OCI-LY1 (cell line): Measurements from ENCODE around the gene ARHGEF19.
A peak's percentile ranks its signal among the peaks of the same experiment; 100 is the strongest.

Experiments used
- H2AFZ ChIP-seq: fragments of 200-600 bp; sonication (generic), shearing (Covaris generic); 2 replicates; pipeline ENCODE4 v1.6.0; 2014; ENCODE audit warnings: antibody characterized with exemption, mild to moderate bottlenecking, low read length
- H3F3A ChIP-seq: fragments of 200-600 bp; sonication (generic), shearing (Covaris generic); 2 replicates; pipeline ENCODE4 v1.6.0; 2014; ENCODE audit warnings: mild to moderate bottlenecking, antibody characterized with exemption, low read length, moderate library complexity; ENCODE audit not compliant: insufficient read depth
- H3K27ac ChIP-seq: fragments of 200-600 bp; sonication (generic); 2 replicates; pipeline ENCODE4 v1.5.1; 2014; ENCODE audit warnings: low read length, mixed run types, mild to moderate bottlenecking, low read depth; ENCODE audit not compliant: poor library complexity, severe bottlenecking
- H3K27me3 ChIP-seq: fragments of 200-600 bp; sonication (generic); 2 replicates; pipeline ENCODE4 v1.6.0; 2014; ENCODE audit warnings: antibody characterized with exemption, mild to moderate bottlenecking, low read length, moderate library complexity; ENCODE audit not compliant: insufficient read depth
- H3K36me3 ChIP-seq: fragments of 200-600 bp; sonication (generic); 2 replicates; pipeline ENCODE4 v1.6.1; 2014; ENCODE audit warnings: mild to moderate bottlenecking, antibody characterized with exemption, low read length, moderate library complexity, mixed read lengths; ENCODE audit not compliant: insufficient read depth
- H3K4me1 ChIP-seq: fragments of 200-600 bp; sonication (generic); 2 replicates; pipeline ENCODE4 v1.5.1; 2014; ENCODE audit warnings: mild to moderate bottlenecking, low read length, moderate library complexity; ENCODE audit not compliant: insufficient read depth, severe bottlenecking
- H3K4me2 ChIP-seq: fragments of 200-600 bp; sonication (generic), shearing (Covaris generic); 2 replicates; pipeline ENCODE4 v1.6.1; 2014; ENCODE audit warnings: low read length
- H3K4me3 ChIP-seq: fragments of 200-600 bp; sonication (generic); 2 replicates; pipeline ENCODE4 v1.5.1; 2014; ENCODE audit warnings: low read length, low read depth, mild to moderate bottlenecking, mixed read lengths; ENCODE audit not compliant: poor library complexity, severe bottlenecking
- H3K79me2 ChIP-seq: fragments of 200-600 bp; shearing (Covaris generic); 2 replicates; pipeline ENCODE4 v1.6.1; 2016; ENCODE audit warnings: mixed run types, low read length, mixed read lengths; ENCODE audit not compliant: insufficient read depth
- H3K9ac ChIP-seq: fragments of 200-600 bp; sonication (generic), shearing (Covaris generic); 2 replicates; pipeline ENCODE4 v1.6.1; 2014; ENCODE audit warnings: mild to moderate bottlenecking, low read length, mixed read lengths
- H3K9me2 ChIP-seq: fragments of 200-600 bp; sonication (generic), shearing (Covaris generic); 2 replicates; pipeline ENCODE4 v1.6.1; 2014; ENCODE audit warnings: low read depth, mild to moderate bottlenecking, low read length, mixed read lengths
- H3K9me3 ChIP-seq: fragments of 200-600 bp; shearing (Covaris generic); 2 replicates; pipeline ENCODE4 v1.6.1; 2014; ENCODE audit warnings: low read length, mixed read lengths
- H4K20me1 ChIP-seq: fragments of 200-600 bp; sonication (generic), shearing (Covaris generic); 2 replicates; pipeline ENCODE4 v1.6.0; 2016; ENCODE audit warnings: mild to moderate bottlenecking, low read length; ENCODE audit not compliant: insufficient read depth
- EZH2 ChIP-seq: fragments of 200-600 bp; sonication (generic), shearing (Covaris generic); IDR thresholded peaks from 2 replicates; pipeline ENCODE4 v1.8.0; 2017; ENCODE audit warnings: borderline replicate concordance, mixed run types, mild to moderate bottlenecking, antibody characterized with exemption, low read length, moderate library complexity, mixed read lengths
- TF ChIP-seq, protein P1 (sequence below): fragments of 200-600 bp; sonication (generic), shearing (Covaris generic); IDR thresholded peaks from 2 replicates; pipeline ENCODE4 v1.5.1; 2017; ENCODE audit warnings: mild to moderate bottlenecking, antibody characterized with exemption, low read length, moderate library complexity, mixed read lengths

ARHGEF19 gene

DNA sequence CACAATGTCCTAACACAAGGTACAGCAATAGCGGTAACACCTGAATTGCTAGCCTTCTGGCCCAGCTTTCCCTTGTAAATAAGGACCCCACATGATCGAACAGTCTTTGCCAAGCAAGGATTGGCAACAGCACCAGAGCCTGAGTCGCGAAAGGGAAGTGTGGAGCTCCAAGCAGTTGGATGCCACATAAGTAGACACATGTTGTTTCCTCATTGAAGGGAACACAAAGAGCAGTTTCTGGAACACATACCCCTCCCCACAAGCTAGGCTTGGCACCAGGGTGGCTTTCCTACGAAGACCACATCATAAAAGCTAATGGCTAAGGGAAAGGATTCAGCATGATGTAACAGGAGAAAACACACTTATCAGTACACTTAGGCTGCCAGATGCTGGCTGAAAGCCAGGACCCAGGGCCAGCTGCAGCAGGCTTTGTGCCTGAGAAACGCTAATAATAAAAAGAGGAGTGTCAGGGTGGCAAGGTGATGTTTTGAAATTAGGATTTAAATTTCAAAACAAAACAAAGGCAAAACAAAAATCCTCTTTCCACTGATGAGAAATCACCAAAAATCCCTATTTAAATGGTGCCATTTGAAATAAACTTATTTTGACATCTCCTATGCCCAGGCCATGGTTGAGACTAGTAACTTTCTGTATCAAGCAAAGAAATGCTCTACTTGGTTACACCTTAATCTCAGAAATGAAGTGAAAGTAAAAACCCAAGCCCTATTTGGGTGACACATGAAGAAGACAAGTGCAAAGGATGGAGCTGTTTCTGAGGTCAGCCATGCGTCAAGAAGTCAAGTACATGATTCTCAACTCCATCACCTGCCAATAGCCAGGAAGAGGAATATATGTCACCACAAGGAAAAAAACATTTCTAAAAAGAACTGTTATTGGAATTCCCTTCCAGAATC is 36.4 kb upstream of the ARHGEF19 start:
- peaks cover 7% of the 10 kb centered on the region; the same call in 1 of the 2 replicates for H3F3A ChIP-seq
- no peaks in the 10 kb centered on the region for H3K27me3 ChIP-seq
- H2AFZ ChIP-seq, result no peak overlapping the region
- H3K4me3 ChIP-seq, result no peak overlapping the region
- H3K27ac ChIP-seq, result peak overlapping the region; percentile 84
- no peaks in the 10 kb centered on the region for H3K9me2 ChIP-seq
- H3K79me2 ChIP-seq, result no peaks in the 10 kb centered on the region
- H3K4me2 ChIP-seq, result peak overlapping the region; percentile 31
- no peaks in the 10 kb centered on the region for H4K20me1 ChIP-seq
- no peaks in the 10 kb centered on the region for H3K9me3 ChIP-seq
- TF ChIP-seq EZH2, result no peak
- TF ChIP-seq, protein P1, sequence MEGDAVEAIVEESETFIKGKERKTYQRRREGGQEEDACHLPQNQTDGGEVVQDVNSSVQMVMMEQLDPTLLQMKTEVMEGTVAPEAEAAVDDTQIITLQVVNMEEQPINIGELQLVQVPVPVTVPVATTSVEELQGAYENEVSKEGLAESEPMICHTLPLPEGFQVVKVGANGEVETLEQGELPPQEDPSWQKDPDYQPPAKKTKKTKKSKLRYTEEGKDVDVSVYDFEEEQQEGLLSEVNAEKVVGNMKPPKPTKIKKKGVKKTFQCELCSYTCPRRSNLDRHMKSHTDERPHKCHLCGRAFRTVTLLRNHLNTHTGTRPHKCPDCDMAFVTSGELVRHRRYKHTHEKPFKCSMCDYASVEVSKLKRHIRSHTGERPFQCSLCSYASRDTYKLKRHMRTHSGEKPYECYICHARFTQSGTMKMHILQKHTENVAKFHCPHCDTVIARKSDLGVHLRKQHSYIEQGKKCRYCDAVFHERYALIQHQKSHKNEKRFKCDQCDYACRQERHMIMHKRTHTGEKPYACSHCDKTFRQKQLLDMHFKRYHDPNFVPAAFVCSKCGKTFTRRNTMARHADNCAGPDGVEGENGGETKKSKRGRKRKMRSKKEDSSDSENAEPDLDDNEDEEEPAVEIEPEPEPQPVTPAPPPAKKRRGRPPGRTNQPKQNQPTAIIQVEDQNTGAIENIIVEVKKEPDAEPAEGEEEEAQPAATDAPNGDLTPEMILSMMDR, result no peak
- peak overlapping the region; percentile 2; the same call in 1 of the 2 replicates for H3K9ac ChIP-seq
- peaks cover 32% of the 10 kb centered on the region for H3K4me1 ChIP-seq
- peaks cover 43% of the 10 kb centered on the region for H3K36me3 ChIP-seq

- H4K20me1 ChIP-seq, result no peaks in the 10 kb centered on the region
- H3K27me3 ChIP-seq, result no peaks in the 10 kb centered on the region
- H3K4me3 ChIP-seq, result no peak overlapping the region
- H3K79me2 ChIP-seq, result no peaks in the 10 kb centered on the region
- no peaks in the 10 kb centered on the region for H3K9me2 ChIP-seq
- TF ChIP-seq EZH2, result no peak
- TF ChIP-seq, protein P1, result no peak
- no peak overlapping the region for H2AFZ ChIP-seq
- no peak overlapping the region; the same call in 1 of the 2 replicates for H3K9ac ChIP-seq
- H3K27ac ChIP-seq, result peak overlapping the region; percentile 84
- H3K4me1 ChIP-seq, result peaks cover 32% of the 10 kb centered on the region
- peaks cover 40% of the 10 kb centered on the region for H3K36me3 ChIP-seq
- H3K4me2 ChIP-seq, result no peak overlapping the region; the same call in 1 of the 2 replicates
- peaks cover 7% of the 10 kb centered on the region; the same call in 1 of the 2 replicates for H3F3A ChIP-seq
- no peaks in the 10 kb centered on the region for H3K9me3 ChIP-seq
Measured at GRCh38 chr1:16248007-16248436, 35.6 kb upstream of the ARHGEF19 start.

GRCh38 chr1:16247441-16247840 is 35.0 kb upstream of the ARHGEF19 start:
- H3K4me1 ChIP-seq, result peaks cover 32% of the 10 kb centered on the region
- H3K9ac ChIP-seq, result no peak overlapping the region
- H3K79me2 ChIP-seq, result no peaks in the 10 kb centered on the region
- no peaks in the 10 kb centered on the region for H3K9me2 ChIP-seq
- H3K27ac ChIP-seq, result no peak overlapping the region
- TF ChIP-seq EZH2, result no peak
- TF ChIP-seq, protein P1, result no peak
- H3F3A ChIP-seq, result peaks cover 7% of the 10 kb centered on the region; the same call in 1 of the 2 replicates
- no peak overlapping the region for H3K4me2 ChIP-seq
- no peaks in the 10 kb centered on the region for H4K20me1 ChIP-seq
- H3K4me3 ChIP-seq, result no peak overlapping the region
- H3K27me3 ChIP-seq, result no peaks in the 10 kb centered on the region
- peaks cover 34% of the 10 kb centered on the region; the same call in 1 of the 2 replicates for H3K36me3 ChIP-seq
- H2AFZ ChIP-seq, result no peak overlapping the region
- H3K9me3 ChIP-seq, result no peaks in the 10 kb centered on the region
